ENCODE measurements around the gene PTGER3. TPM values are rescaled to one million over a fixed set of nuclear protein-coding genes. Genes with fewer than 3 reads are reported as not detected.

PTGER3 gene
- total and polyA plus RNA-seq, 2 donors (not counting 1 experiment from before 2014, with no cell fraction given): 0.89 to 1.5 TPM

- no peak for DNase-seq (ENCODE audit: low read depth in 2 of 2)
- no peak overlapping the region for H3K27ac ChIP-seq (ENCODE audit: insufficient read depth, low read length)
- TF ChIP-seq CTCF (conservative IDR thresholded peaks at IDR 0.05 in 1 of 2, IDR thresholded peaks at IDR 0.05 in 1 of 2; ENCODE audit: low read depth in 1 of 2, low read length in 2 of 2) (no peak), EZH2 (IDR thresholded peaks at IDR 0.05; ENCODE audit: low read length, missing control alignments) (no peak)
- H3K27me3 ChIP-seq (ENCODE audit: control insufficient read depth, insufficient read depth, low read length): no peaks in the 10 kb centered on the region
- no peaks in the 10 kb centered on the region for H3K36me3 ChIP-seq (ENCODE audit: control insufficient read depth, insufficient read depth, low read length)
- H4K20me1 ChIP-seq (ENCODE audit: control insufficient read depth, extremely low read depth, insufficient read depth, low read length): no peaks in the 10 kb centered on the region
- H3K9ac ChIP-seq (ENCODE audit: insufficient read depth, low read length): no peak overlapping the region
- no peak overlapping the region for H3K4me3 ChIP-seq (replicated peaks in 1 of 4; ENCODE audit: control extremely low read depth in 1 of 4, insufficient read depth in 1 of 4, low read depth in 3 of 4, low read length in 4 of 4)
- no peaks in the 10 kb centered on the region for H3K9me3 ChIP-seq (ENCODE audit: control insufficient read depth, insufficient read depth, low read depth, low read length)
- H2AFZ ChIP-seq (ENCODE audit: low read length): no peak overlapping the region
- no peaks in the 10 kb centered on the region for H3K4me1 ChIP-seq (ENCODE audit: control insufficient read depth, extremely low read depth, insufficient read depth, low read length)
- no peak overlapping the region for H3K4me2 ChIP-seq (ENCODE audit: extremely low read depth, insufficient read depth, low read length)
- H3K79me2 ChIP-seq (ENCODE audit: control insufficient read depth, insufficient read depth, low read length): no peaks in the 10 kb centered on the region
Observed at GRCh38 chr1:71015745-71016144, 31.9 kb downstream of the PTGER3 start.

- no peak overlapping the region for H3K27ac ChIP-seq (ENCODE audit: insufficient read depth, low read length)
Observed at GRCh38 chr1:71014178-71014579, 33.4 kb downstream of the PTGER3 start.

GRCh38 chr1:71002709-71003475, 44.7 kb downstream of the PTGER3 start:
- H3K27me3 ChIP-seq (ENCODE audit: control insufficient read depth, insufficient read depth, low read length): no peaks in the 10 kb centered on the region
- H3K9me3 ChIP-seq (ENCODE audit: control insufficient read depth, insufficient read depth, low read depth, low read length): no peaks in the 10 kb centered on the region
- H3K79me2 ChIP-seq (ENCODE audit: control insufficient read depth, insufficient read depth, low read length): no peaks in the 10 kb centered on the region
- no peaks in the 10 kb centered on the region for H3K36me3 ChIP-seq (ENCODE audit: control insufficient read depth, insufficient read depth, low read length)
- no peak overlapping the region for H3K9ac ChIP-seq (ENCODE audit: insufficient read depth, low read length)
- H3K27ac ChIP-seq (ENCODE audit: insufficient read depth, low read length): no peak overlapping the region
- TF ChIP-seq EZH2 (IDR thresholded peaks at IDR 0.05; ENCODE audit: low read length, missing control alignments) (no peak), CTCF (conservative IDR thresholded peaks at IDR 0.05 in 1 of 2, IDR thresholded peaks at IDR 0.05 in 1 of 2; ENCODE audit: low read depth in 1 of 2, low read length in 2 of 2) (no peak)
- no peak overlapping the region for H3K4me2 ChIP-seq (ENCODE audit: extremely low read depth, insufficient read depth, low read length)
- H2AFZ ChIP-seq (ENCODE audit: low read length): no peak overlapping the region
- no peak overlapping the region for H3K4me3 ChIP-seq (replicated peaks in 1 of 4; ENCODE audit: control extremely low read depth in 1 of 4, insufficient read depth in 1 of 4, low read depth in 3 of 4, low read length in 4 of 4)
- no peaks in the 10 kb centered on the region for H3K4me1 ChIP-seq (ENCODE audit: control insufficient read depth, extremely low read depth, insufficient read depth, low read length)
- no peaks in the 10 kb centered on the region for H4K20me1 ChIP-seq (ENCODE audit: control insufficient read depth, extremely low read depth, insufficient read depth, low read length)
- DNase-seq (ENCODE audit: low read depth in 2 of 2): no peak

More at GRCh38 chr1:71014178-71014579, 33.4 kb downstream of the PTGER3 start:
- Histone ChIP-seq H3K4me3 (replicated peaks in 1 of 4; ENCODE audit: control extremely low read depth in 1 of 4, insufficient read depth in 1 of 4, low read depth in 3 of 4, low read length in 4 of 4) (no peak overlapping the region), H2AFZ (ENCODE audit: low read length) (no peak overlapping the region), H3K9me3 (ENCODE audit: control insufficient read depth, insufficient read depth, low read depth, low read length) (no peaks in the 10 kb centered on the region), H3K79me2 (ENCODE audit: control insufficient read depth, insufficient read depth, low read length) (no peaks in the 10 kb centered on the region), H3K4me1 (ENCODE audit: control insufficient read depth, extremely low read depth, insufficient read depth, low read length) (no peaks in the 10 kb centered on the region), H4K20me1 (ENCODE audit: control insufficient read depth, extremely low read depth, insufficient read depth, low read length) (no peaks in the 10 kb centered on the region), H3K4me2 (ENCODE audit: extremely low read depth, insufficient read depth, low read length) (no peak overlapping the region), H3K36me3 (ENCODE audit: control insufficient read depth, insufficient read depth, low read length) (no peaks in the 10 kb centered on the region), H3K9ac (ENCODE audit: insufficient read depth, low read length) (no peak overlapping the region), H3K27me3 (ENCODE audit: control insufficient read depth, insufficient read depth, low read length) (no peaks in the 10 kb centered on the region)
- peak in 1 of 2 donors; percentile 26 for DNase-seq (ENCODE audit: low read depth in 2 of 2)
- TF ChIP-seq CTCF (conservative IDR thresholded peaks at IDR 0.05 in 1 of 2, IDR thresholded peaks at IDR 0.05 in 1 of 2; ENCODE audit: low read depth in 1 of 2, low read length in 2 of 2) (no peak), EZH2 (IDR thresholded peaks at IDR 0.05; ENCODE audit: low read length, missing control alignments) (no peak)
